Measurements from ENCODE around the gene RPL23. TPM values are rescaled to one million over a fixed set of nuclear protein-coding genes. Genes with fewer than 3 reads are reported as not detected.
"Not testable (repeated sequence)": the region's sequence is repeated elsewhere in the genome, so short reads cannot be mapped to it uniquely, and the experiment has no call there.

The RPL23 gene
- total RNA-seq, 1 donor from 2014 or later: 1,142 TPM

GRCh38 chr17:38867179-38867967 lies 13.9 kb upstream of the RPL23 start:
- Histone ChIP-seq H3K27me3 (no peaks in the 10 kb centered on the region), H3K27ac (peak overlapping the region; percentile 97), H3K4me3 (peak overlapping the region; percentile 86), H3K36me3 (no peaks in the 10 kb centered on the region), H3K4me1 (peaks cover 23% of the 10 kb centered on the region), H3K9me3 (no peaks in the 10 kb centered on the region)
- DNase-seq (no peak), ATAC-seq (no peak)
- peak; percentile 48 for TF ChIP-seq CTCF (IDR thresholded peaks at IDR 0.05)
- intact Hi-C loops (cut with DNase I): no loop called here

GRCh38 chr17:38864636-38865398 lies 11.3 kb upstream of the RPL23 start:
- H3K27ac ChIP-seq: no peak overlapping the region
- DNase-seq (no peak), ATAC-seq (no peak)
- peaks cover 12% of the 10 kb centered on the region for H3K4me1 ChIP-seq
- intact Hi-C loops (cut with DNase I): no loop called here
- no peak for TF ChIP-seq CTCF (IDR thresholded peaks at IDR 0.05)
- no peaks in the 10 kb centered on the region for H3K27me3 ChIP-seq
- H3K9me3 ChIP-seq: no peaks in the 10 kb centered on the region
- H3K36me3 ChIP-seq: no peaks in the 10 kb centered on the region
- H3K4me3 ChIP-seq: no peak overlapping the region

- H3K27me3 ChIP-seq: no peaks in the 10 kb centered on the region
- H3K36me3 ChIP-seq: no peaks in the 10 kb centered on the region
- no peaks in the 10 kb centered on the region for H3K9me3 ChIP-seq
- no peak for ATAC-seq
- H3K4me1 ChIP-seq: no peaks in the 10 kb centered on the region
- TF ChIP-seq CTCF (IDR thresholded peaks at IDR 0.05): no peak
- intact Hi-C loops (cut with DNase I): no loop called here
- DNase-seq: no peak
- no peak overlapping the region for H3K27ac ChIP-seq
- H3K4me3 ChIP-seq: no peak overlapping the region
These were observed 7.9 kb upstream of the RPL23 start for GRCh38 chr17:38861399-38861843.

GRCh38 chr17:38857271-38857670 lies 3.8 kb upstream of the RPL23 start:
- intact Hi-C loops (cut with DNase I): no loop called here
- DNase-seq: no peak

GRCh38 chr17:38855101-38855714 lies 1.7 kb upstream of the RPL23 start:
- DNase-seq; H3K9me3 ChIP-seq; H3K4me3 ChIP-seq; intact Hi-C loops (cut with DNase I); ATAC-seq; H3K27ac ChIP-seq; H3K27me3 ChIP-seq: not testable (repeated sequence)
- Histone ChIP-seq H3K4me1 (peaks cover 21% of the 10 kb centered on the region), H3K36me3 (peaks cover 24% of the 10 kb centered on the region)

More at GRCh38 chr17:38857271-38857670, 3.8 kb upstream of the RPL23 start:
- H3K4me1 ChIP-seq: peaks cover 2% of the 10 kb centered on the region
- no peak overlapping the region for H3K27ac ChIP-seq
- H3K27me3 ChIP-seq: no peaks in the 10 kb centered on the region
- no peak overlapping the region for H3K4me3 ChIP-seq
- TF ChIP-seq CTCF (IDR thresholded peaks at IDR 0.05): no peak
- H3K9me3 ChIP-seq: no peaks in the 10 kb centered on the region
- peaks cover 5% of the 10 kb centered on the region for H3K36me3 ChIP-seq
- ATAC-seq: no peak

Measured in upper lobe of right lung (tissue), 1 donor.